GM19043 (cell line): ENCODE results near the gene FASTKD2.

Experiments
- ATAC-seq: cut with Tn5 transposase; IDR thresholded peaks from one replicate; pipeline ENCODE4 v1.9.1; 2021; ENCODE audit warnings: low read depth; ENCODE audit not compliant: unreplicated experiment

The FASTKD2 gene

DNA sequence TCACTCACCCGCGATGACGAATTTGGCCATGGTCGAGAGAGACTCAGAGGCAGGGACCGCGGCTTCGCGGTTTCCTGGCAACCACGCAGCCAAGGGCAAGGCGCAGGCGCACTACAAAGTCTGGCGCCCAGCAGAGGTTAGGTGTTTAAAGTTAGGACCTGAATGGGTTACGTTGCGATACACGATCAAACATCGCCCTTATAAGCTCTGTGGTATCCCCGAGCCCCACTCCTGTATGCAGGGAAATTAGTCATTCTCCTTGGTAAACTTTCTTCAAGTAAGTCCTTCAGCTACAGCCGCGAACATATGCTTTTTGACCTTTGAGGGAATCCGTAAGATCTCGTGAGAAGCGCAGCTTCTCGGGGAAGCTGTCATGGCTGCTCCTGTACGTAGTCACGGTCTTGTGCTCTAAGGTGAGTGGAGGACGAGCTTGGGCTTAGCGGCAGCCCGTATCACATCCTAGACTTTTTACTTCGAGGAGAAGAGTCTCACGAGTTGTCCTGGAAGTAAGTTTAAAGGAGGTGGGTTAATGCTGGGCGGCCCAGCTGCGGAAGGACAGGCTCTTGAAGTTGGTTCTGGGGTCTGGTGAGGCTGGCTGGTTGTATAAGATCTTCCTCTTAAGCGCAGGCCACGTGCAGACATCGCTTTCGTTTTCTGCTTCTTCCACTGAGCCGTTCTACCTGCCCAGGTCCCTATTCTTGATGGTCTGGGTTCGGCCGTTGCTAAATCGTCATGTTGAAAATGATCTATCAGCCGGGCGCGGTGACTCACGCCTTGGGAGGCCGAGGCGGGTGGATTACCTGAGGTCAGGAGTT lies at the start of gene FASTKD2, which contains the start of gene MDH1B:
Gene FASTKD2, plus strand, starts transcription at position 365 of the 815 bp plus-strand sequence. CDS start 1,088 bp downstream, outside the sequence.
Gene MDH1B, minus strand, starts transcription at position 87 of the 815 bp plus-strand sequence. Its CDS starts 57 bp downstream, at position 30.
- ATAC-seq = peak; percentile 94

- no peak for ATAC-seq
Measured at GRCh38 chr2:206716623-206717022, 48.8 kb upstream of the FASTKD2 start.

- ATAC-seq = peak; percentile 36
Measured at GRCh38 chr2:206718296-206718695, 47.1 kb upstream of the FASTKD2 start, which contains the start of gene DYTN. Gene DYTN (minus strand): TSS chr2:206718396. CDS start chr2:206718279, 117 bp downstream.

- peak; percentile 61 for ATAC-seq
Measured at GRCh38 chr2:206721256-206721920, 44.0 kb upstream of the FASTKD2 start.

DNA sequence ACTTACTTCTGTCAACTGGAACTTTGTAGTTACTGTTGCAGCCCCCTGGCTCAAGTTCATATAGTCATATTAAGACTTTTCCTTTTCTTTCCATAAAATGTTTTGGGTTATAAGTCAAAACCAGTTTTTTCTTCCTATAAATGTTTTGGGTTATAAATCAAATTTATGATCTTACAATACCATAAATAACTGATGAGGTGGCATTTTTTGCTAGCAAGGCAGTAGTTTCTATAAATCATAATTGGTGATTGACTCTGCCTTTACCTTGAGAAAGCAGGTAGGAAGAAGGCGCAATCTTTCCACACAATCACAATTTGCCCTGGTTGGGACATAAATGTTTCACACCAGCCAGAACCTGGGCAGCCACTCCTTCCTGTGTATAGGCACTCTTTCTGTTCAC lies 42.1 kb upstream of the FASTKD2 start:
- ATAC-seq = no peak

- ATAC-seq = no peak
Measured at GRCh38 chr2:206727287-206727686, 38.1 kb upstream of the FASTKD2 start.

DNA sequence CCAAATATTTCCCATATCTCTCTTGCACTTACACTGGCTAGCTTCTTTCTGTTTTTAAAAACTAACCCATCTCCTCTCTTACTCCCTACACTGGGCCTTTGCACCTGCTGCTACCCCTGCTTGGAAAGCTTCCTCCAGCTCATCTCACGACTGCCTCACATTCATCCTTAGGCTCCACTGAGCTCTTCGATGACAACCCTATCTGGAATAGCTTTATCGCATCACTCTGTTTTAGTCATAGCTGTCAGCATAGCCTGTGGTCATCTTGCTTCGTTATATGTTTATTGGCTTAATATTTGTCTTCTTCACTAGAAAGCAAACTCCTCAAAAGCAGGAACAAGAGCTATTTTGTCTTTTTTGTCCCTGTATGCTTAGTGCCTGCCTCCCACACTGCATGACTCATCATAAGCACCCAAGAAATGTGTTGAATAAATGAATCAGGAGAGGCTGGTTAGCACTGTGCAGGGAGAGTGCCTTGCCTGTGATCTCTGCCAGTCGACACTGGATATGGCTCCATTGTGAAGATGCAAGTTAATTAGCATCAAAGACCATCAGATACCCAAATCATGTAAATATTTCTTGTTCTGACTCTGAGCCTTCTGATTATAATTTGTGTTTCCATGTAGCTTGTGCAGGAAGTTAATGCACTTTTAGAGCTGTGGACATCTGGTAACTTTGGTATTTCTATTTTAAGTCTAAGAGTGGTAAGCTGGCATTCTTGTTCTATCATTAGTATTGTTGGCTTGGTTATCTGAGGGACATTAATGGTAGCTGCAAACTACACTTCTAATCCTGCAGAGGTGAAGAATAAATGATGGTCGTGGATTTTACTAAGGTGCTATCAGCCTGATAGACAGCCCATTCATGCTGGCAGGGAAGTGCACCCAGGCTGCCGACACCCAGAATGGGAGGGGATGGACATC lies 36.9 kb upstream of the FASTKD2 start:
- no peak for ATAC-seq

DNA sequence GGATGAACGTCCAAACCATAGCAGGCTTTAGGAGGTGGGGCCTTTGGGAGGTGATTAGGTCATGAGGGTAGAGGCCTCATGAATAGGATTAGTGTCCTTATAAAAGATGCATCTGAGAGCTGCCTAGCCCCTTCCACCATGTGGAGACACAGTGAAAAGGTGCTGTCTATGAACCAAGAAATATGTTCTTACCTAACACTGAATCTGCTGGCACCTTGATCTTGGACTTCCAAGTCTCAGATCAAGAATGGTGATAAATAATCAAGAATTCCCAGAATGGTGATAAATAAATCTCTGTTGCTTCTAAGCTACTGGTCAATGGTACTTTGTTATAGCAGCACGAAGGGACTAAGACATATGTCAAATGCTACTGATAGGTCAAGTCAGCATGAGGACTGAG lies 32.1 kb upstream of the FASTKD2 start:
- ATAC-seq = no peak

DNA sequence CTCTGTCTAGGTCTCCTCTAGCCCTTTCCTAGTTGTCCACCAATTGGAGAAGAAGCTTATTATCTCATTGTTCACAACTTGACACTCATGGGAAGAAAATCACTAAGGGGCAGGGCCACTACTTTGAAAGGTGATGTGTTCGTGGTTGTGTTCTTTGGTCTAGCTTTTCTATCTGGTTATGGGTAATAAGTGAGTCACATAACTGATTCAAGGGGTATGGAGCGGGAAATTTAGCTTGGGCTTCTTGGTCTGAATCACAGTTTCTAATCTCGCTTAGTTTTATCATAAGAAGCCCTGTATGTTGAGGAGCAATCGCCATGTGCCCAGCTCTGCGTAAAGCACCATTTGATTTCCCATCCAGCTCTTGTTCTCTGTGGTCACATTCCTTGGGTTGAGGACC lies 28.5 kb upstream of the FASTKD2 start:
- ATAC-seq = no peak

DNA sequence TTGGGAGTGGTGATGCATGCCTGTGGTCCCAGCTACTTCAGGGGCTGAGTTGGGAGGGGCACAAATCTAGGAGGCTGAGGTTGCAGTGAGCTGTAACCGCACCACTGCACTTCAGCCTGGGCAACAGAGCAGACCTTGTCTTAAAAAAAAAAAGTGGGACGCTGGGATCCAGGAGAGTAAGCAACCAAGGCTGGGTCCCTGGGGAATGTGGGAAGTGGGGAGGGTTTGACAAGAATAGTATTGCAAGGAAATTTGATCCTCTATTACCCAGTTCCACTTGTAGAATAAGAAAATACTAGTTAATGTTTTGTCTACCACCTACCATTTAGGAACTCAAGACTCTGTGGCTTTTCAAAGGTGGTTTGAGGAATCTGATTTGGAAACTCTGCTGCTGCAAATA lies 26.1 kb upstream of the FASTKD2 start:
- ATAC-seq = no peak

DNA sequence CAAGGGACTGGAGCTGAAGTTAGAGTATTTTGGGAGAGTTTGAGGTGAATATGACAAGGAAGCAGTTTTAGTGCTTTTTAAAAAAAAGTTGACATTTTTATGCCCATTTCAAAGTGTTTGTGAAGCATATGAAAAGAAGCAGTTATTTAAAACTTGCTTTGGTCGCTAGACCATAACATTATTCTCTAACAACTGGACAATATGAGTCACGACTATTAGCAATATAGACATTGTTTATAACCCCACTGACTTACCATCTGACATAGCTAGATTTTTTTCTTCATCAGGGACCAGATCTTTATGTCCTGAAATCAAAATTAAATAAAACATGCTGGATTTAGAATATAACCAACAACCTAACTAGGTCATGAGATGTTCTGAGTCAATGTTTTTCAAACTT lies 24.6 kb upstream of the FASTKD2 start:
- no peak for ATAC-seq

DNA sequence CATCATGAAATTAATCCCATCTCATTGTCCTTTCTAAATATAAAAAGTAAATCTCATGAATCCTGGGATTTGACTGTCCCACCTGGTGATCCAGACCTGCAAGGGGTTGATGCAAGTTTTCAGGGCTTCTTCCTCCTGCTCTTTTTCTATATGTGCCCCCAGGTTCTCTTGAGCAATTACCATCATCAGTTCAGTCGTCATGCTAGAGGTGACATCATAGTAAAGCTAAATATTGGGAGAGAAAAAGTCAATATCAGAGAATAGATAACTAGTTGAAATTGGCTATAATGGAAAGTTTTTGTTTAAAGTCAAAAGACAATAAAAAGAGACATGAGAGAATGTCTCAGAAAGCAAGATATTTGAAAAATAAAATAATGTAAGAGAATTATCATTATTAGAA lies 8.6 kb upstream of the FASTKD2 start:
- no peak for ATAC-seq

DNA sequence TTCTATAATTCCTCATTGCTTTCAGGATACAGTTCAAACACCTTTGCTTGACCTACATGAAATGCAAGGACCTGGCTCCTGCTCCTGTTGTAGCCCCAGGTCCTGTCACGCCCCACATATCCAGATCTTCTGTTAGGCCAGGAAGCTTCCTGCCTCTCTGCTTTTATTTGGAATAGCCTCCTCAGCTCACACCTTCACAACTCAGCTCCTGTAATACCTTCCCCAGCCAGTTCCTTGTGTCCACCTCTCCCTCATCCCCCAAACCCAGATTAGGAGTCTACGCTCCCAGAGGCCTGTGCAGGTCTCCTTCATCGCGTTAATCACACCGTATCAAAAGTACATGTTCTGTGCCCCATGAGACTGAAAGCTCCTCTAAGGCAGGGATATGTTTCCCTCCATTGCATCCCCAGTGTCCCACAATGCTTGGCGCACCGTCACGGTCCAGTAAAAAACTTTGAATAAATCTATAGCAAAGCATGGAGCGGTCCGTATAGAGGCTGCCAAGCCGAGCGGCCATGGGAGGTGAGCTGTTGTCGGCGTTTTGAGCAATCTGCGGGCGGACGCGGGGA lies 649 bp upstream of the FASTKD2 start:
- peak; percentile 4 for ATAC-seq

- no peak for ATAC-seq
Measured at GRCh38 chr2:206766057-206766930, 888 bp downstream of the FASTKD2 start.

- ATAC-seq = no peak
Measured at GRCh38 chr2:206774871-206775270, 9.5 kb downstream of the FASTKD2 start.

- no peak for ATAC-seq
Measured at GRCh38 chr2:206776432-206776831, 11.0 kb downstream of the FASTKD2 start.

DNA sequence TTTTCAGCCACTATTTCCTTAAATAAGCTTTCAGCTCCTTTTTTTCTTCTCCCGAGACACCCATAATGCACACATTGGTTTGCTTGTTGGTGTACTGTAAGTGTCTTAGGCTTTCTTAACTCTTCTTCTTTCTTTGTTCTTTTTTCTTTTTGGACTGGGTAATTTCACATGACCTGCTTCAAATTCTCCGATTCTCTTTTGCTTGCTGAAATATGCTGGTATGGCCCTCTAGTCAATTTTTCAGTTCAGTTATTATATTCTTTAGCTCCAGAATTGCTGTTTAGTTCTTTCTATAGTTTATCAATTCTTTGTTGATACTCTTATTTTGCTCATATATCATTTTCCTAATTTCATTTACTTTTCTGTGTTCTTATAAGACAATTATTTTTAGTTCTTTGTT lies 15.3 kb downstream of the FASTKD2 start:
- no peak for ATAC-seq

- ATAC-seq = no peak
Measured at GRCh38 chr2:206783718-206784117, 18.3 kb downstream of the FASTKD2 start.

GRCh38 chr2:206784559-206785353 lies 19.4 kb downstream of the FASTKD2 start:
- ATAC-seq = no peak
